Testis (tissue), 3 donors: ENCODE measurements around the gene QPRT. TPM values are rescaled to one million over a fixed set of nuclear protein-coding genes. Genes with fewer than 3 reads are reported as not detected.

ENCODE experiments used
- DNase-seq: peaks from one replicate; pipeline ENCODE4 v3.0.0-alpha.2; 2019
- H3K27ac ChIP-seq, 2 donors: fragments of 200-600 bp; sonication (generic); one replicate each; pipeline ENCODE4 v1.5.1; 2019
- H3K27me3 ChIP-seq: fragments of 200-600 bp; sonication (generic); one replicate; pipeline ENCODE4 v1.5.1; 2019
- H3K36me3 ChIP-seq: fragments of 200-600 bp; sonication (generic); one replicate; pipeline ENCODE4 v1.5.1; 2017; ENCODE audit warnings: low read depth; ENCODE audit errors: missing control alignments
- H3K4me1 ChIP-seq: fragments of 200-600 bp; sonication (generic); one replicate; pipeline ENCODE4 v1.5.1; 2019
- H3K4me3 ChIP-seq, 2 donors: fragments of 200-600 bp; sonication (generic); one replicate each; pipeline ENCODE4 v1.5.1; 2017 to 2019
- H3K9me3 ChIP-seq: fragments of 200-600 bp; sonication (generic); one replicate; pipeline ENCODE4 v1.5.1; 2017
- CTCF ChIP-seq, 3 experiments: fragments of 450-650 bp in 2 of 3; fragments of 200-600 bp in 1 of 3; sonication (generic) in 1 of 3; IDR thresholded peaks; one replicate each; pipeline ENCODE4 v1.5.1; 2016 to 2019; ENCODE audit warnings: antibody characterized with exemption in 3 of 3, mild to moderate bottlenecking in 2 of 3, moderate library complexity in 1 of 3
- POLR2A ChIP-seq: fragments of 450-650 bp; IDR thresholded peaks from one replicate; pipeline ENCODE4 v1.6.1; 2017; ENCODE audit warnings: antibody characterized with exemption, mild to moderate bottlenecking, moderate library complexity
- WGBS, 2 donors: methylation state at CpG; one replicate each; pipeline ENCODE4 v1.1.5; 2018; 5-methylcytosine and 5-hydroxymethylcytosine counted together
- intact Hi-C: fragments of 100-400 bp; cut with DNase I; formaldehyde crosslinking; loops from one replicate; pipeline ENCODE4 v1.15.1; 2023; ENCODE audit warnings: low total_unique reads
- polyA plus RNA-seq: library from polyadenylated mRNA; stranded (reverse); fragments of 350-450 nt; fragmentation: Illumina TruSeq; extraction: RNeasy Lipid Tissue Mini Kit (QIAGEN cat#74804); gene quantifications from one replicate; pipeline ENCODE4 v1.2.3, GENCODE V29; 2014; ENCODE audit warnings: low read depth, low replicate concordance; ENCODE audit not compliant: insufficient read depth
- total RNA-seq, 2 donors: library from RNA; depleted of rRNA; stranded (reverse); fragments of >200 nt; gene quantifications; one replicate each; pipeline ENCODE4 v1.2.3, GENCODE V29; 2016

The QPRT gene
- total and polyA plus RNA-seq, 3 donors from 2014 or later = 4.3 to 13.6 (median 7.6) TPM

DNA sequence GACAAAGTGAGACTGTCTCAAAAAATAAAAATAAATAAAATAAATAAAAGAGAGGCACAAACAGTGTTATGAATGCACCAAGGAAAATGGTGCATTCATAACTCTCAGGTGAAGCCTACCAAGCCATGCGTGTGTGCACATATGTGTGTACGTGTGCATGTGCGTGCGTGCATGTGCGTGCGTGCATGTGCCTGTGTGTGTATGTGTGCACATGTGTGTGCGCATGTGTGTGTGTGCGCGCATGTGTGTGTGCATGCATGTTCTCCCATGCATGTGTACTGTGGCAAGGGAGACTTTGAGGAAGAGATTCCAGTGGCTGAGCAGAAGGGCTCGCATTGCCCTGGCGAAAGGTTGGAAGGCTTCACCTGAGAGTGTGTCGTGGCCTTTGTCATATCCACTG is 11.2 kb upstream of the QPRT start:
- H3K9me3 ChIP-seq = no peaks in the 10 kb centered on the region
- DNase-seq = no peak
- intact Hi-C loops = no loop called here
- no peaks in the 10 kb centered on the region for H3K36me3 ChIP-seq
- no peaks in the 10 kb centered on the region for H3K4me1 ChIP-seq
- no peak overlapping the region for H3K27ac ChIP-seq
- no peak overlapping the region for H3K4me3 ChIP-seq
- no peak for TF ChIP-seq CTCF (IDR thresholded peaks at IDR 0.05)
- no peak for TF ChIP-seq POLR2A
- WGBS, 2 donors = 87 to 97% methylated on average over 12 of the region's 12 CpGs
- H3K27me3 ChIP-seq = no peaks in the 10 kb centered on the region

GRCh38 chr16:29668267-29668666 is 10.7 kb upstream of the QPRT start:
- H3K36me3 ChIP-seq = no peaks in the 10 kb centered on the region
- 94 to 99% methylated on average over 3 of the region's 3 CpGs for WGBS, 2 donors

DNA sequence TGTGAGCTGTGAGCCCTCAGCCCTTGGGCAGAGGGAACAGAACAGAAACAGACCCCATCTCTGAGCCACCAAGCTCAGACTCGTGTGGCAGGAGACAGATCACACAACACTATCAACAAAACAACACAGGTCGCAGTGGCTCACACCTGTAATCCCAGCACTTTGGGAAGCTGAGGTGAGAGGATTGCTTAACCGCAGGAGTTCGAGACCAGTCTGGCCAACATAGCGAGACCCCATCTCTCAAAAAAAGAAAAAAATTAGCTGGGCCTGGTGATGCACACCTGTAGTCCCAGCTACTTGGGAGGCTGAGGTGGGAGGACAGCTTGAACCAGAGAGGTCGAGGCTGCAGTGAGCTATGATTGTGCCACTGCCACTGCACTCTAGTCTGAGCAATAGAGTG is 5.5 kb upstream of the QPRT start:
- H3K4me3 ChIP-seq = no peak overlapping the region
- H3K4me1 ChIP-seq = peaks cover 16% of the 10 kb centered on the region
- H3K36me3 ChIP-seq = no peaks in the 10 kb centered on the region
- H3K9me3 ChIP-seq = no peaks in the 10 kb centered on the region
- DNase-seq = no peak
- no peak overlapping the region for H3K27ac ChIP-seq
- intact Hi-C loops = no loop called here
- 91% methylated on average over 6 of the region's 6 CpGs for WGBS, 2 donors
- no peaks in the 10 kb centered on the region for H3K27me3 ChIP-seq
- TF ChIP-seq CTCF (IDR thresholded peaks at IDR 0.05) (no peak), POLR2A (no peak)

More at GRCh38 chr16:29668267-29668666, 10.7 kb upstream of the QPRT start:
- Histone ChIP-seq H3K4me3 (no peak overlapping the region), H3K4me1 (no peaks in the 10 kb centered on the region), H3K27ac (no peak overlapping the region), H3K27me3 (no peaks in the 10 kb centered on the region), H3K9me3 (no peaks in the 10 kb centered on the region)
- intact Hi-C loops = no loop called here
- TF ChIP-seq POLR2A (no peak), CTCF (IDR thresholded peaks at IDR 0.05) (no peak)
- no peak for DNase-seq

DNA sequence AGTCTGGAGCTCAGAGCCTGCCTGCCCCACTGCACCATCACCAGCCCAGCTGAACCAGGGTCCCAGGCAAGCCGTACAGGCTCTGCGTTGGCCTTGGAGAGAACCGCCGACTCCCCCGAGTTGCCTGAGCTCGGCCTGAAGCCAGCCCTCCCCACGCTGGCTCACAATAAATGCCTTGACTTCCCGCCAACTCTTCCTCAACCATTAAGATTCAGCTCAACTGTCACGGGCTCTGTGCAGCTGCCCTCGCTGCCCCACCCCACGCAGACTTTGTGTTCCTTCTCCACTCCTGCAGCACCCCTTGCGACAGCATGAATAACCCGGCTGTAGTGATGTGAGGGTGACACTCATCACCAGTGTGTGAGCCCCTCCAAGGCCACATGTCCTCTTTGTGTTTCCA is 4.8 kb upstream of the QPRT start:
- TF ChIP-seq CTCF (IDR thresholded peaks at IDR 0.05) (no peak), POLR2A (no peak)
- no peak overlapping the region for H3K4me3 ChIP-seq
- no peaks in the 10 kb centered on the region for H3K9me3 ChIP-seq
- peak; percentile 94 for DNase-seq
- peaks cover 18% of the 10 kb centered on the region for H3K4me1 ChIP-seq
- intact Hi-C loops = no loop called here
- no peak overlapping the region for H3K27ac ChIP-seq
- H3K36me3 ChIP-seq = no peaks in the 10 kb centered on the region
- WGBS, 2 donors = 28 to 52% methylated on average over 13 of the region's 13 CpGs
- H3K27me3 ChIP-seq = no peaks in the 10 kb centered on the region

- intact Hi-C loops = no loop called here
- WGBS, 2 donors = 56 to 61% methylated on average over 3 of the region's 3 CpGs
- Histone ChIP-seq H3K27me3 (no peaks in the 10 kb centered on the region), H3K27ac (no peak overlapping the region), H3K9me3 (no peaks in the 10 kb centered on the region), H3K4me1 (peaks cover 20% of the 10 kb centered on the region), H3K4me3 (no peak overlapping the region), H3K36me3 (no peaks in the 10 kb centered on the region)
- TF ChIP-seq CTCF (IDR thresholded peaks at IDR 0.05) = no peak
- TF ChIP-seq POLR2A = no peak
- DNase-seq = no peak
Observed at GRCh38 chr16:29675811-29676643, 3.0 kb upstream of the QPRT start.
